Measurements from ENCODE around the gene TAOK2.
A peak's percentile ranks its signal among the peaks of the same experiment; 100 is the strongest.

The TAOK2 gene

DNA sequence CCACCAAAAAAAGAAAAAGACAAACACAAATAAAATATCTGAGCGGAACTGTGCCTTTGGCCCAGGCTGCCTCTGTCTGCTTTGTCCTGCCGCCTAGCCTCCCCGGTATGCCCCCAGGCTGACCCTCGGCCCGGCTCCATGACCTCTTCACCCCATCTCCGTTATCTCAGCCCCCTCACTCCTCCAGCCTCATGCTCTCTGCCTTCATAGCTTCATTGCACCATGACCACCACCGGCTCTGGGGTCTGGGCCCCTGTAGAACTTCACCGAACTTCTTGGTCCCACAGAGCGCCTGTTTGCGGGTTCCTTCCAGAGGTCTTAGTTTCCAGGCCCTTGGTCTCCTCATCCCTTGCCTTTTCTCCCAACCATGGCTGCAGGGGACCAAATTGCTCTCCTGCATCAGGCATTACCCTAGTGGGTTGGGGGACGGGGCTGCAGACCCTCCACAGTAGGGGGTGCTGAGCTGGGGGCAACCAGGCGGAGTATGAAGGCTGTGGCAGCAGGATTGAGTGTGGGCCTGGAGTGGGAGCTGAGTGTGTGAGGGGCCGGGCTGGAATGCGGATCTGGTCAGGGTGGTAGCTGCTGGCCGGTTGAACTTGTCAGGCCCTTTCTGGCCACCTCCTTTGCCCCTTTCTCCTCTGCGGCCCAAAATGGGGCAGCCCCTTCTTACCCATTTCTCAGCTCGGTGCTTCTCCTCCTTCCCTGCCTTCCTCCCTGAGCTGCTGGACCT lies 14.8 kb downstream of the TAOK2 start:
- DNase-seq = no peak

DNA sequence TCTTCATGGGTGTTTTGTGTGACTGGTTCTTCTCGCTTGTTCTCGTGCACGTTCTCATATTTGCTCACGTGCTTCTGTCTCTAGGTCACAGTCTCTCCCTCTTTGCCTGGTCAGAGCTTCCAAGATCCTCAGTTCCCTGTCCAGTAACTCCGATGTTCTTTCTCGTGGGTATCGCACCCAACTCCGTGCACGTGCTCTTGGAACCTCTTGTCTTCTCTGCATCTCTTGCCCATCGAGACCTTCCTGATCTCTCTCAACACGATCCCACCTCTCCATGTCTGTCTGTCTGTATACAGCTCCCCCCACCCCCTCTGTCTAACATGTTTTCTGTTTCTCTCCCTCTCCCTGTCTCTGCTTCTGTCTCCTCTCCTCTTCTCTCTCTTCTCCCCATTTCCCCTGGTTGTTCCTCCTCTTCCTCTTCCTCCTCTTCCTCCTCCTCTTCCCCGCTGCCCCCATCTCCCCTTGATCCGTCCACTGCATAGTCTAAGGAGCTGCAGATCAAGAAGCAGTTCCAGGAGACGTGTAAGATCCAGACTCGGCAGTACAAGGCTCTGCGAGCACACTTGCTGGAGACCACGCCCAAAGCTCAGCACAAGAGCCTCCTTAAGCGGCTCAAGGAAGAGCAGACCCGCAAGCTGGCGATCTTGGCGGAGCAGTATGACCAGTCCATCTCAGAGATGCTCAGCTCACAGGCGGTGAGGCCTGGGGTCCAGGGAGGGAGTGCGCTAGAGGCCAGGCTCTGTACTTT lies 15.6 kb downstream of the TAOK2 start:
- no peak for DNase-seq

DNA sequence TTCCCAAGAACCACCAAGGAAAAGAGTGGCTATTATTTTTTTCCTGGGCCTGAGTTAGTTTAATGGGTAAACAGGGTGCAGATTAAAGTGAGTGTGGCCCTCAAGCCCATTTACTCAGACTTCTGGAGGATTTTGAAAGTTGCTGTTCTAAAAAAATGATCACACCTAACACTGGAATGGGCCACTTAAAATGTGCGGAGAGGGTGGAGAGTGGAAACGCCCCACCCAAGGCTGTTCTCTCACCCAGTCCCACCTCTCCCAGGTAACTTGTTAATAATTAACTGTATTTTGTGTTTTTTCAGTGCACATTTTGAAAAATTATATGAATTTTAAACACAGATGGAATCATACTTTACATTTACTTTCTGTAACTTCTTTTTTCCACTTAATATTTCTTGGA lies 16.4 kb downstream of the TAOK2 start:
- DNase-seq = no peak

DNA sequence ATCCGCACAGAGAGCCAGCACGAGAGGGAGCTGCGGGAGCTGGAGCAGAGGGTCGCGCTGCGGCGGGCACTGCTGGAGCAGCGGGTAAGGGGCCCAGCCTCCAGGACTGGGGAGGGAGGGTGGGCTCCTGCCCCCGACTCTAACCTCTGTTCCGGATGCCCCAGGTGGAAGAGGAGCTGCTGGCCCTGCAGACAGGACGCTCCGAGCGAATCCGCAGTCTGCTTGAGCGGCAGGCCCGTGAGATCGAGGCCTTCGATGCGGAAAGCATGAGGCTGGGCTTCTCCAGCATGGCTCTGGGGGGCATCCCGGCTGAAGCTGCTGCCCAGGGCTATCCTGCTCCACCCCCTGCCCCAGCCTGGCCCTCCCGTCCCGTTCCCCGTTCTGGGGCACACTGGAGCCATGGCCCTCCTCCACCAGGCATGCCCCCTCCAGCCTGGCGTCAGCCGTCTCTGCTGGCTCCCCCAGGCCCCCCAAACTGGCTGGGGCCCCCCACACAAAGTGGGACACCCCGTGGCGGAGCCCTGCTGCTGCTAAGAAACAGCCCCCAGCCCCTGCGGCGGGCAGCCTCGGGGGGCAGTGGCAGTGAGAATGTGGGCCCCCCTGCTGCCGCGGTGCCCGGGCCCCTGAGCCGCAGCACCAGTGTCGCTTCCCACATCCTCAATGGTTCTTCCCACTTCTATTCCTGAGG lies 17.4 kb downstream of the TAOK2 start:
- no peak for DNase-seq

DNA sequence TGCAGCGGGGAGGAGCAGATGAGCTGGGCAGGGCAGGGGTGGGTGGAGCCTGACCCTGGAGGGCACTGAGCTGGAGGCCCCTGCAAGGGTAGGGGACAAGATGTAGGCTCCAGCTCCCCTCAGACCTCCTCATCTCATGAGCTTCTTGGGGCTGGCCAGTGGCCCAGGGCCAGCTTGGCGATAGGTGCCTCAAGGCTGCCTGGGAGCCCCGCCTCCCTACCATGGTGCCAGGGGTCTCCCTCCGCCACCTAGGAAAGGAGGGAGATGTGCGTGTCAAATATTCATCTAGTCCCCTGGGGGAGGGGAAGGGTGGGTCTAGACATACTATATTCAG lies 17.9 kb downstream of the TAOK2 start:
- no peak for DNase-seq

DNA sequence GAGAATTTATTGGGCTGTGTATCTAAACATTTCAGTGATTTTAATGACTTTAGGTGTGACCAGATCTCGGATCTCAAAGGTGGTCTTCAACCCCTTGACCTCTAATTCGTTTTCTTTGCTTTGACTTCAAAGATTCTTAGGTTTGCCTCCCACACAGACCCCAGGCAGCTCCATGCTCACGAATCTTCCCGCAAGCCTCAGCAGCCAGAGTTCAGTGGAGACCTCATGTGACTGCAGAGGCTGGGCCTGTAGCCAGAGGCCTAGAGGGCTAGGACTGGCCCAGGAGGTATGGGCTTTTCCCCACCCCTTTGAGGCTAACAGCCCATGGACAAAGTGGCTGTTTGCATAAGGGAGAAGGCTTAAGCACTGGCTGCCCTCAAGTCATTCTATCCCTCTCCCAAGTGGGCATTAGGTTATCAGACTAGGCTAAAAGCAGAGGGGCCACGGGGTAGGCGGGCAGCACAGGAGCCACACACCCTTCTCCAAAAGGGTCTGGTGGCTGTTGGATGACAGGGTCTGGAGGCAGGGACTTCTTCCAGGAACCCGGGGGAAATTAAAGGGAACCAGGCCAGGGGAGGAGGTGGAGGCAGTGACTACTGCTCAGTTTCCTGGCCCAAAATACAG lies 18.8 kb downstream of the TAOK2 start:
- no peak for DNase-seq

DNA sequence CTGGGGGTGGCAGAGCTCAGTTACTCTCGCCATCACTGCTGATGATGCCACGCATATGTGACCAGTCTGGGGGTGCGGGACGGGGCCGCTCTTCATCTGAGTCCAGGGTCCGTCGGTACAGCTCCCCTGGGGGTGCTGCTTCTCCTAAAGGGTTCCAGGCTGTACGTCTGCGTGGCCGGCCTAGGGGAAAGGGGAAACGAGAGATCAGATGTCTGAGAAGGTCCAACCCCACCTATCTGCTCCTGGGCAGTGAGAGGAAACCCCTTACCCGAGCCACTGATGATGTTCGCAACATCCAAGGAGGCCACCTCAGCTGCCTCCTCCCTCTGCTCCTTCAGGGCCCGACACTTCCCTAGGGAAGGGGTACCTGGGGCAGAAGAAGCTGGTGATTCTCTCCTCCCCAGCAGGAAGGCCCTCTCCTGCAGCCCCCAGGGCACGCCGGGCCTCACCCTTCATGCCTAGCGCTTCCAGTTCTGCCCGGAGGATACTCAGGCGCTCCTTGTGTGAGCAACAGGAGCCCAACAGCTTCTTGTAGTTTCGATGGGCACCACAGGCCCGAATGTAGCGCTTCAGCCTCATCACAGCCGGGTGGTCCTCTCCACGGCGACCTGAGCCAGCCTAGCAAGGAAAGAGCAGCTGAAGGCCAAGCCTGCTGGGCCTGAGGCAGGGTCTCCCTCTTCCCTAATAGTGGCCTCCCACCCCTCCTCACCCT lies 19.7 kb downstream of the TAOK2 start:
- DNase-seq = no peak

DNA sequence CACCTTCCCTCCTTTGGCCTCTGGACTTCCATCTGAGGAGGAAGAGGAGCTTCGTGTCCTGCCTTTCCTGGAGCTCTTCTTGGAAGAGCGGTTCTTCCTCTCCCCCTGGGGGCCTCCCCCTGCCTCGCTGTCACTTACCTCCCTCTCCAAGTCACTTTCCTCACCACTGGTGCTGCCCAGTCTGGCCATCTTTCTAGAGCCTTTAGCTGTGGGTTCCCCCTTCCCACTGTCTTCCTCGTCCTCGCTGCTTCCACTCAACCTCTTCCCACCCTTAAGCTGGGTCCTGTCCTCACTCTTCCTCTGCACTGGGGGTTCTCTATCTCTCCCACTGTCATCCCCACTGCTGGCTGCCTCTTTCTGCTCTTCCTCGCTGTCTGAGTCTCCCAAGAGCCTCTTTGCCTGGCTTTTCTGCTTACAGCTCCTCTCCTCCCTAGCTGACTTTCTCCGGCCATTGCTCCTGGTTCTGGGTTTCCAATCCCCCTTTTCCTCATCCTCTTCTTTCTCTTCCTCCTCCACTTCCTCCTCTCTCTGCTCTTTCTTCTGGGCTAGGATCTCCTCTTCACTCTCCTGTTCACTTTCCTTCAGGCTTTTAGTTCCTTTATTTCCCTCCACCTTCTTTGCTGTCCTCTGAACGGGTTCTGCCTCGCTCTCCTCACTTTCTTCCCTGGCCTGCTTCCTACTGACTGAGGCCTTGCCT lies 20.4 kb downstream of the TAOK2 start:
- DNase-seq = no peak

DNA sequence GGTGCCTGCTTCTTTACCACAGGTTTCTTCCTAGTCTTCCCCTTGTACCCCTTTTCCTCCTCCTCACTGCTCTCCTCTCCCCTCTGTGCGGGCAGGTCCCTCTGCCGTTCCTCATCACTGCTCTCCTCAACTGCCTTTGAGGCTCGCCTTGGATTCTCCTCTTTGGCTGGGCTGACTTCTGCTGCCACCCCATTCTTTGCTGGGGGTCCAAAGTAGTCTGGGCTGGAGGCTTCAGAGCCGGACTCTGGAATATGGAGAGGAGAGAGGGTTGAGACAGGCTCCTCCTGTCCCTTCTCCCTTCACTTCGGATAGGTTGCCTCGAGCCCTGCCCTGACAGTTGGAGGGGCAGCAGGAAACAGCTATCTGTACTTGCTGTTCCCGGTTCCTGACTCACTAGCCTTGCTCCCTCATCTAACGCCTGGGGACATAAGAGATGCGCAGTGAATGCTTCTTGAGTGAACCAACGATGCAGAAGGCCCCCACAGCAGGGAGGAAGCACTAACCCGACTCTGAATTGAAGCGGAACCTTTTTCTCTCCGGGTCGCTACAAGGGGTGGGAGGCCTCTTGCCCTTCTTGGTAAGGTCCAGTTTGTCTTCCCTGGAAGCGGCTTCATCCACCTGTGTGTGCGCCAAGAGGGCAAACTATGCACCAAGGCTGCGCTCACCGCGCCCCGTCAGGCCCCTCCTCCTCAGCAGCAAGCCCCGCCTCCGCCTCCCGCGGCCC lies 21.1 kb downstream of the TAOK2 start:
- no peak for DNase-seq

DNA sequence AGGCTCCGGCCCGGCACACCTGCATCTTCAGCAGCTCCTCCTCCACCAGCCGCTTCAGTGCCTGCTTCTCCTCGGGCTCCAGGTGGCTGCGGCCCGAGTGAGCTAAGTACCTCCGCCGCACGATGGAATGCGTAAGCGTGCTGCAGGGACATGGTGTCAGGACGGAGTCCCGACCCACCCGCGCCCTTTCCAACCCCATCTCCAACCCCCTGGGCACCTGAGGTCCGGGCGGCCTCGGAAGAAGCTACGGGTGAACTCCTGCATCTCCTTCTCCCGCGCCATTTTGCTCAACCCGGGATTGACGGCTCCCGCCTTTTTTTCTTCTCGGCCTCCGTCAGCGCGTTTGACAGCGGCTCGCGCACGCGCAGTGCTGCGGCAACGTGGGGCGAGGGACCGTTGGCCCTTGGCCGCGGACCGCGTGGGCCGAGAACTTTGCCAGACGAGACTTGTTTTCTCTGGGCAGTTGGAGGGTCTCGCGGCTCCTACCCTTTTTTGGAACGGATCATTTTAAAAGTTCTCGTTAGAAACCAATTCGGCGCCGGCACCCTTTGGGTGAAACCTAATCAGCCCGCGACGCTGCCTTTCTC lies 21.7 kb downstream of the TAOK2 start, which contains the start of gene HIRIP3:
TSS of gene HIRIP3 (minus strand) at position 294 of the 587 bp plus-strand sequence. CDS start at position 282, 12 bp downstream.
- DNase-seq = peak; percentile 88

DNA sequence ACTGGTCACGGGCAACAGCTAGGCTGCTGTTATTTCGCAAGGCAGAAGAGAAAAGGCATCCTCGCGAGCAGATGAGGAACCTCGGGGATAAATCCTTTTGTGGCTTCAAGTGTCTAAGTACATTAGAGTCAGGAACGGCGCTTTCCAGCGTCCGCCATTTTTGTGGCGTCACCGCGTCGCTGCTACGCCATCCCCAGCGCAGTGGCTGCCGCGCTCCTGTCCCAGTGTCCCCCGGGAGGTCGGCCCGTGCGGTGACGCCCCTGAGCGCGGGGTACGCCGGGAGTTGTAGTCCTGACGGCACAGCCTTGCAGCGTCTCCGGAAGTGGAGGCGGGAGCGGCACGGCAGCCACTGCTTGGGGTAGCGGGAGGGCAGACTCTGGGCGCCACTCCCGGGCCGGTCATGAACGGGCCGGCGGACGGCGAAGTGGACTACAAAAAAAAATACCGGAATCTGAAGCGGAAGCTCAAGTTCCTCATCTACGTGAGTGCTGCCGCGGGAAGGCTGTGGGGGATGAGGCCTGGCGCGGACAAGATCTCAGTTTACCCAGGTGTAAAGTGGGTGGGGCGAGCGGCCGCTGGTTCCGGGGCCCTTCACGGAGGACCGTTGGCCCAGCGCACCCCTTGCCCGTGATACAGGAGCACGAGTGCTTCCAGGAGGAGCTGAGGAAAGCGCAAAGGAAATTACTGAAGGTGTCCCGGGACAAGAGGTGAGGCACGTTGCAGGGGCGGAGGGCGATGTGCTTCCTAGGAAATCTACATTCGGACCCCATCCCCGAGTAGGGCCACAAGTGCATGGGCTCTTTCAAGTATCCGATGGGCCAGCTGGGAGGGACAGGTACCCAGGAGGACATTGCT lies 22.5 kb downstream of the TAOK2 start, which contains the start of gene INO80E:
TSS of gene INO80E (plus strand) at position 331 of the 855 bp plus-strand sequence. CDS start at position 401, 70 bp downstream.
- DNase-seq = peak; percentile 95

DNA sequence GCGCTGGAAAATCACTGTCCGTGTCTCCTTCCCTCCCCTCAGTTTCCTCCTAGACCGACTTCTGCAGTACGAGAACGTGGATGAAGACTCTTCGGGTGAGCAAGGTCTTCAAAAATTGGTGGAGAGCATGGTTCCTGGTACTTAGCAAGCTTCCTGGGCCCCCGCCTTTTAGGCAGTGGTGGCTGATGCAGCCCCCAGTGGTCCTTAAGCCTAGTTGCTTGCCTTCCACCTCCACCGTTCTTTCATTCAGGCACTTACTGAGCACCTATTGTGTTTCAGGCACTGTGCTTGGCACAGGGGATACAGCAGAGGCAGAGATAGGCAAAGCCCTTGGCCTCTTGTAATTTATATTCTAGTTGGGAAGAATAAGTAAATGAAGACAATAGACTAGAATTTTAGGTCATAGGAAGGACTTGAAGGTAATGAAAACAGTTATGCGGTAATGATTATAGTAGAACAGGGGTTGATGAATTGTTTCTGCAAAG lies 23.1 kb downstream of the TAOK2 start:
- DNase-seq = no peak

DNA sequence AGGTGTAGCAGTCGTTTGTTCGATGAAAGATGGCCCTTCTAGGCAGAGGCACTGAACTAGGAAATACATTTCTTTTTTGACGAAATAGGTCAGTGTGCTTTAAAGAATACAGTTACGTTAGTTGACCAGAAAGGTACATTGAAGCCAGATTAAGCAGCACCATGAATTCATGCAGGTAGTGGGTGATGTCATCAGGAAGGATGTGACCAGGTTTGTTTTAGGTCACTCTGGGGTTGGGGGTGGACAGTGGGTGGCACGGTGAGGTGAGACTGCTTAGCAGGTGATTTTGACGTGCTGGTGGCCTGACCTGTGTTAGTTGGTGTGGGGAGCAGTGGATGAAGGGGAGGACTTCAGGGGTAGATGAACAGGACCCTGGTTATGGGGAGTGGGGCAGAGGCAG lies 25.9 kb downstream of the TAOK2 start:
- DNase-seq = no peak

DNA sequence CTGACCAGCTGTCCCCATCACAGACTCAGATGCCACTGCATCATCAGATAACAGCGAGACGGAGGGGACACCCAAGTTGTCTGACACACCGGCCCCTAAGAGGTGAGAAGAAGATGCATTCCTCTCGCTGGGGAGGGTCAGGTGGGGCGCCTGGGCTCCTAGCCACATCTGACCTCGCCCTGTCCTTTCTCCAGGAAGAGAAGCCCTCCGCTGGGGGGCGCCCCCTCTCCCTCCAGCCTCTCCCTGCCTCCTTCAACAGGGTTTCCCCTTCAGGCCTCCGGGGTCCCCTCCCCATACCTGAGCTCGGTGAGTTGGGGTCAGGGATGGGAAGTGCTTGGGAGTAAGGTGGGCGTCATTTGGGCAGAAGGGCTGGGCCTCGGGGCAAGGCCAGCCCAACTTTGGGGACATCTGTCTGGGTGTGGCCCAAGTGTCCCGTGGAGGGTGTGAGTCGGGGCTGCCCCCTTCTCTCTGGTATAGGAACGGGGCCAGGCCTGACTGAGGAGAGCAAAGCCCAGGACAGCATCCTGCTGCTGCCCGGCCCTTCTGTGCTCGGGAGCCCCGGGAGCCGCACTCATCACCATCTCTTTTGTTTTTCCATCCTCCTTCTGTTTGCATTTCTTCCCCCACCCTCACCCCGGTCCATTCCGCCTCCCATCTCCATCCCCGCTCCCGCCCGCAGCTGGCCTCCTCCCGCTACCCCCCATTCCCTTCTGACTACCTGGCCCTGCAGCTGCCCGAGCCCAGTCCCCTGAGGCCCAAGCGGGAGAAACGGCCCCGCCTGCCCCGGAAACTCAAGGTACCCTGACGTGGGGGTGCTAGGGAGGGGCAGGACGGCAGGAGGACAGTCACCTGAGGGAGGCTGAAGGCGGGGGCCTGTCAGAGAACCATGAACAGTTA lies 27.3 kb downstream of the TAOK2 start:
- no peak for DNase-seq

DNA sequence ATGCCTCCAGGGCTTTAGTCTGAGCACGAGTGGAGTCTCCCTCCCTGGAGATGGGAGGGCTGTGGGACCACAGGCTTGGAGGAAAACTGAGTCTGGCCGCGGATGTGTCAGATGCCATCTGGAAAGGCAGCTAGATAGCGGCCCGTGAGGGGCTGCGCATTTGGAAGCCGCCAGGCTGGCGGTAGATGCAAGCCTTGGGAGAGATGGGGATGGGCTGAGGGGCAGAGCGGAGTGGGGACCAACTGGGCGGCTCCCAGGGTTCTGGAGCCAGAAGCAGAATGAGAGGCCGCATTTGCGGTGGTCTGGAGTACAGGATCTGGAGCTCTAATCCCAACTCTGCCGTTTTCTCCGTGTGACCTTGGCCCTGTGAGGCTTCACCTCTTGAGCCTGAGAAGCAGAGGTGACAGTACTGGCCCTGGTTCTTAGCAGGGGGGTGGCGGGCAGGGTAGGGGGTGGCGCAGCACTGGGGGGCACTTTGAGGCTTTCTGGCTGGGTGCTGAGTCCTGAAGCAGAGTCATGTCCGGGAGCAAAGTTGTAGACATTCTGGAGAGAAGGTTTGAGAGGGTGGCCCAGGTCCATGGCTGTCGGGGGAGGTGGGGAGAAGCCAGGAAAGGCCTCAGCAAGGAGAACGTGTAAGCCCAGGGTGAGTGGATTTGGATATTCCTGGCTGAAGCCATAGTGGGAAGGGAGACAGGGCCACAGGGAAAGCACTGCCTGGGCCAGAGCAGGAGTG lies 29.1 kb downstream of the TAOK2 start:
- DNase-seq = no peak

DNA sequence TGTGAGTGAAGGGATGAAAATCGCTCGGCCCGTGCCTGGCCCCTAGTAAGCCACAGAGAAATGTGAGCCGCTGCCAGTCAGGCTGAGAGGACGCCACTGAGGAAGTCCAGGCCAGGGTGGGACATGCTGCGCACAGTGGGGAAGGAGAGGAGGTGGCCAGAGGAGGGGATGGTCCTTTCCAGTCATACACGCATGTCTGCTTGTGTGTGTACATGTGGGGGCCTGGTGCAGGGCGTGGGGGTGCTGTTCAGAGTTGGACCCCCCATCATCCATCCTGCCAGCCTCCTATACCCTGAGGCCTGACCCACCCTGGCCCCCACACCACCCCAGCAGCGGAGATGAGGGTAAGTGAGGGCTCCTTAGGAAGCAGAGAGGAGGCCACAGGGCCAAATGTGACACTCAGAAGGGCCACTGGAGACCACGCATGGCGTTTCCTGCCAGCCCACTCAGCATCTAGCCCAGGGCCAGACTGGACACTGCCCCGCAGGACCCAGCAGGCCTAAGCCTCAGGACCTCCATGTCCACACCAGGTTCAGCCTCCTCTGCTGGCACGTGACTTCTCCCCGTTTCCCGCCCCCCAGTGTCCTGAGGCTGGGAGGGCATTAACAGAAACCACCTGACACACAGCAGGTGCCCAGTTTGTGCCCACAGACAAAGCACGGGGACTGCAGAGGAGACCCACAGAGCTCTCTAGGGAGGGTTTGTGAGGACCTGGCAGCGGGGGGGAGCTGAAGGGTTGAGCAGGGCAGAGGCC lies 30.2 kb downstream of the TAOK2 start:
- no peak for DNase-seq

DNA sequence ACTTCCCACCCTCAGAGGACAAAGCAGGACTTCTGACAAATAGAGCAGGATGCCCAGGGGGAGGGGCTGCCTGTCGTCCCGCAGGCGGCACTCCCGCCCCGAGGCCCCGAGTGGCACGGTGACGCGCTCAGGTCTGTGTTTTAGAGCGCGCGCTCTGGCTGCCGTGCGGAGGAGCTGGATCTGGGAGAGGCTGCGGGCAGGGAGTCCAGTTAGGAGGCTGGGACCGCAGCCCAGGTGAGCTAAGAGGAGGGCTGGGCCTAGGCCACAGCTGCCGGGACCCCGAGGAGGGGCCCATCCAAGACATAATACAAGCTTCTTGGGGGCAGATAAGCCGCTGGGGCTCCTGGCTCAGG lies 30.7 kb downstream of the TAOK2 start:
- DNase-seq = no peak

Measured in COR-L47 (cell line).